ENCODE data around the gene STEAP2.

The STEAP2 gene

DNA sequence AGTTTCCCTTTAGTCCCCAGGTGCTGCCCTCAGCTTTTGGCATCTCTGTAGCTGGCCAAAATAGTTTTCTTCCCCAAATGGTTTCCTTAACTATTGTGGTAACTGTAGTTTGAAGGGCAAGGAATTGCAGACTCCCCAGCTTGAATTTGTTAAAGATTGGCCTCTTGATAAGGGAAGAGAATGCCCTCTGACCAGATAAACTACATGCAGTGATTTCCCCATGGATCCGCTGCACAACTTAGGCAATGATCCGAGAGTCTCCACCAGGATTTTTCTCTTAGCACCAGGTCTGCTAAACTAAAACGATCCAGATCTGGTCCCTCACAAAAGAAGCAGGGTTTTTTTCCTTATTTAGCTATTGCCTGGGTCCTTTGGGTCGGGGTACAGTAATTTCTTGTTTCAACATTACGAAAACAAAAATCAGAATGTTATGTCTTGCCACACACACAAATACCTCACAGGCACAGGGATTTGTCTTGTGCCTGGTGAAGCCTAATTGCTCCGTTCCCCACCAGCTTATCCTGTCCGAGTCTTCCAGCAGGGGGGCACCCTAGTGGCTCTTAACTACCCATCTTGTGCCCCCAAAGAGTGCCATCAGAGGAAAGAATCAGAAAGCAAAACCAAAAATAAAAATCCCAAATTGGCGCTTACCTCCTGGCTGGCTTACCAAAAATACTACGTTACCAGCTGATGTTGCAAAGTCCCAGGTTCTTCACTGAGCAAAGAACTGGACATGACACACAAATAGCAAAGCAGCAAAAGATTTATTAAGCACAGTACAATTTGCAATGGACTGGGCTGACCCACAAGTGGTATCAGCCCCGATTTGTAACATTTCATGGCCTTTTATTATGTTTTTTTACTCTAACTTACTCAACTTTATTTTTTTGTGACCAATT, 16.4 kb upstream of the STEAP2 start:
- DNase-seq (ENCODE audit: low read depth): no peak

- DNase-seq (ENCODE audit: low read depth): no peak
These were observed 9.9 kb upstream of the STEAP2 start for GRCh38 chr7:90201500-90202195.

GRCh38 chr7:90207956-90208355, 3.6 kb upstream of the STEAP2 start:
- DNase-seq (ENCODE audit: low read depth): no peak

DNA sequence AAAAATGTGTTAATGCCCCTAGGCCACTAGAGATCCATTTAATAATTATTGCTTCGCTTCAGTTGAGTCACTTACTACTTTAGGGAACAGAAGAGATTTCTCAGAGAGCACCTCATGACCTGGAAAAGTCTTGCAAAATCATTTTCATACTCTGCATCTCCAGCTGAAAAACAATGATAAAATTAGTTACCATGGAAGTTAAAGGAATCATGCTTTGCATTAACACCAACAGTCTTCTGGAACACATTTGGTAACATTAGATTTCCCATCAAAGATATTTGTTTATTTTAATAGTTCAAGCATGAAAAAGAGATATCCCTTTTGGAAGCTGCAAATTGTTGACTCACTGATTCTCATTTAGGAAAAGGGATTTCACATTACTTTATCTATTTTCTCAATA, 1.8 kb upstream of the STEAP2 start:
- DNase-seq (ENCODE audit: low read depth): no peak

- no peak for DNase-seq (ENCODE audit: low read depth)
These were observed 1.1 kb upstream of the STEAP2 start for GRCh38 chr7:90210475-90210874.

DNA sequence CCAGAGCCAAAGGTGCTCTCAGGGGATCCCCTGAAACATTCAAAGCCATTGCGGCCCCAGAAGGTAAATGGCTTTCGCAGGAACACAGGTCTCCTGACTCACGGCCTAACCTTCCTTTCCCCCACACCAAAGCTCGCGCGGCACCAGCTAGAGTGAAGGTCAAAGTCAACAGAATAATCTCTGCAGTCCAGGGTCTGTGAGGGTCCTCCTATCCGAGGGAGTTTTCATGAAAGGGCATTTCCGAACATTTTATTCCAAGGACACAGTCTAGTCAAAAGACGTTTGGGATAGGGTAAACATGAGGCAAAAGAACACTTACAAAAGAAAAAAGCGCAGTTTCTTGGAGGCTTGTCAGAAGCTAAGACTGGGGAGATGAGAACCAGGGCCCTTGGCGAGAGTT, 559 bp upstream of the STEAP2 start:
- DNase-seq (ENCODE audit: low read depth): no peak

GRCh38 chr7:90212149-90212495, 582 bp downstream of the STEAP2 start:
- no peak for DNase-seq (ENCODE audit: low read depth)

DNA sequence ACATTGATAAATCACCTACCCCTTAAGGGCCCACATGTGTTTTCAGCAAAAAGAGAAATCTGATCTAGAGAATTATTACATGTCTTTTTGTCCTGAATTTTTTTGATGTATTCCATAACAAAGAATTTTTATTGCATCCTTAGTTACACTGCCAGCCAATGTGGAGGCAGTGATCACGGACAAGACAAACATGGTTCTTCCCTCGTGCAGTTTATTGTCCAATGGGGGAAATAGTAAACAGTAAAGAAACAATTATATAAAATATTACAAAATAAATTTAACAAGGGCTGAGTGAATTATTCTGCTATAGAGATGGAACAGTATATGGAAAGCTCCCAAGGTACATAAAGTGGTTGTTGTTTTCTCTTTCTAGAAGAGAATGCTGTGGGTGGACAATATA, 2.0 kb downstream of the STEAP2 start:
- DNase-seq (ENCODE audit: low read depth): no peak

DNA sequence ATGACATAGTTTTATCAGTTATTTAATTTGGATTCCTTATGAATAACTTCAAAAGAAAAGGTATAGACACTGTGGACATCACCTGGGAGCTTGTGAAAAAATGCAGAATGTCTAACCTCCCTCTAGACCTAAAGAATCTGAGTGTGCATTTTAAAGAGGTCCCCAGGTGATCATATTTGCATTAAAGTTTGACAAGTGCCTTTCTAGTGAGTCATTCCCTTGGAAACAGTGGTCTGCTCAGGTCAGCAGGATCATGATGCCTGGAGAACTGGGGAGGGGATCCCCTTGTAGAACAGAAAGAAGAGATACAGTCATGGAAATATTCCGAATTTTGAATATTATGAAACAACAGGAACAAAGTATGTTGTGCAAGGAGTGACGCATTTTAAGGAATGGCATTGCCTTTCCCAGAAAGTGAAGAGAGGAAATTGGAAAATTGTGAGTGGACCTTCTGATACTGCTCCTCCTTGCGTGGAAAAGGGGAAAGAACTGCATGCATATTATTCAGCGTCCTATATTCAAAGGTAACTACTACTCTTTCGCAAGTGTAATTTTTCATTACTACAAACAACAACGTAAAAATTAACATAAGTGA, 4.6 kb downstream of the STEAP2 start:
- no peak for DNase-seq (ENCODE audit: low read depth)

GRCh38 chr7:90216771-90217170, 5.2 kb downstream of the STEAP2 start:
- DNase-seq (ENCODE audit: low read depth): no peak

DNA sequence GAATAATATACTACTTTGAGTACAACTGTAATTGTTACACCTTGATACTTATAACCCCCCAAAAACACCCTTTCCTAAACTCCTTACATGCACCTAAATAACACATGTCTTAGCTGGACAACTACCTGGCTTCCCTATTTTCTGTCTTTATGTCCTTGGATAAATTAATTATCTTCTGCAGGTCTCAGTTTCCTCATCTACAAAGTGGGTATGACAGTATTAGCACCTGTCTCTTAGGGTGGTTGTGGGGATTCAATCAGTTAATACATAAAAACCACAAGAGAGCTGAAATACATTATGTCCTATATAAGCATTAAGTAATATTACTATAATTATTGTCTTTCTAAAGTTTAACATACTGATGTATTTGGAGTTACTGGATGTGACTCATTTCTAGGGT, 10.8 kb downstream of the STEAP2 start:
- no peak for DNase-seq (ENCODE audit: low read depth)

DNA sequence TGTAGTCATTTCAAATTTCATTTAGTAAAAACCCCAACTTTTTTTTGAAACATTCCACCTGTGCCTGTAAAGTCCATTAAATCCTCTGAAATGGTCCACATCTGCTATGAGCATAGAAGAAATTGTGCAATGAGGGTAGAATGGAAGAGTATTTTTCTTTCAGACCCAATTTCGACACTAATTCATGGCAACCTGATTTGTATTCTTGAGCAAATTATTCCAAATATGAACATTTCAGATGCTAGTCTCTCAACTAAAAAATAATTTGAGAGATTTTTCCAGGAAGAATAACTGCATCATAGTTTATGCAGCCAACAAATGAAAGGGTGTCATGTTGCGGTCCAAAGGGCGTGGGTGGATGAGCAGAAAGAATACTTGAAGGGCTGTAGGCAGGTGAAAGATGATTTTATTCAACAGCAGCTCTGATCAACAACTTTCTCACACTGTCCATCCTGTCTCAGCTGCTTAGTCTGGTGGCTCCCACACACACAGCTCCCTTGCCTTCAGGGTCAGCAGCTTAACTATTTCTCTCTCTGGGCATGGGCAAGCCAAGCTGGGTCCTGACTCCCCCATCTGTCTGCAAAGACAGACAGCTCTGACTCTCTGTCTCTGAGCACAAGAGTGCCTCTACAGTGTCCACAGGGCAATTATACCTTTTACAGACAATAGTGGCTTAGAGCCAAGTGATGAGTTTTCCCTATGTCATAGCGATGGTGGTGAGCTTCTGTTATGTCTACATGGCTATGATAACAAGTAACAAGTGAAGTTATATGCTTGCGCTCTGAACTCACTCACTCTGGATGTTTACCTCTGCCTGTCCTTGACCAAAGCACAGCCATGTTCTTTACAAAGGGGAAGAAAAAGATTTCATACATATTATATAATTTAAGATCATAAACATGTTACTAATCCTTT, 11.5 kb downstream of the STEAP2 start:
- no peak for DNase-seq (ENCODE audit: low read depth)

GRCh38 chr7:90224195-90224594, 12.7 kb downstream of the STEAP2 start:
- DNase-seq (ENCODE audit: low read depth): no peak

DNA sequence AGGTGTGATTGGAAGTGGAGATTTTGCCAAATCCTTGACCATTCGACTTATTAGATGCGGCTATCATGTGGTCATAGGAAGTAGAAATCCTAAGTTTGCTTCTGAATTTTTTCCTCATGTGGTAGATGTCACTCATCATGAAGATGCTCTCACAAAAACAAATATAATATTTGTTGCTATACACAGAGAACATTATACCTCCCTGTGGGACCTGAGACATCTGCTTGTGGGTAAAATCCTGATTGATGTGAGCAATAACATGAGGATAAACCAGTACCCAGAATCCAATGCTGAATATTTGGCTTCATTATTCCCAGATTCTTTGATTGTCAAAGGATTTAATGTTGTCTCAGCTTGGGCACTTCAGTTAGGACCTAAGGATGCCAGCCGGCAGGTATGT, 13.6 kb downstream of the STEAP2 start:
- DNase-seq (ENCODE audit: low read depth): no peak

DNA sequence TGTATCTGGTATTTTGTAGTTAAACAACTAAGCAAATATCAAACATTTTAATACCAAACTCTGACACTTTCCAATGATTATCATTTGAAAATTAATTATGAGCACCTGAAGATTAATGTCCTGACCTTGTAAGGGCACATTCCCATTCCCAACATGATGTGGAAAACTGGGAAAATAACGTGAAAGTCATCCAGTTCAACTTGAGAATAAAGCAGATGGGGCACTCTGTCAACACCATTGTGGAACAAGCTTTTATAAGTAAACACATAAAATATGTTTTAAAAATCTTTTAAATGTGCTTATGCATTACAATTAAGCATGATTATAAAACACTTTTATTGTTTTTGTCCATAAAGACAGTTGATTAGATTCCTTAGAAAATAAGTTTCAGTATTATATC, 14.1 kb downstream of the STEAP2 start:
- DNase-seq (ENCODE audit: low read depth): no peak

DNA sequence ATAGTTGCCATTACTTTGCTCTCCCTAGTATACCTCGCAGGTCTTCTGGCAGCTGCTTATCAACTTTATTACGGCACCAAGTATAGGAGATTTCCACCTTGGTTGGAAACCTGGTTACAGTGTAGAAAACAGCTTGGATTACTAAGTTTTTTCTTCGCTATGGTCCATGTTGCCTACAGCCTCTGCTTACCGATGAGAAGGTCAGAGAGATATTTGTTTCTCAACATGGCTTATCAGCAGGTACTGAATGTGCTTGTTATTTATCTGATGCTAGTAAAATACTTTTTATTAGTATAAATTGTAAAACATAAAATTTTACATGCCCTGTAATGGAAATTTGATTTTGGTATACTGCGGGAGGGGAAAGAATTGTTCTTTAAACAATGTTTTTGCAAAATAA, 15.7 kb downstream of the STEAP2 start:
- no peak for DNase-seq (ENCODE audit: low read depth)

DNA sequence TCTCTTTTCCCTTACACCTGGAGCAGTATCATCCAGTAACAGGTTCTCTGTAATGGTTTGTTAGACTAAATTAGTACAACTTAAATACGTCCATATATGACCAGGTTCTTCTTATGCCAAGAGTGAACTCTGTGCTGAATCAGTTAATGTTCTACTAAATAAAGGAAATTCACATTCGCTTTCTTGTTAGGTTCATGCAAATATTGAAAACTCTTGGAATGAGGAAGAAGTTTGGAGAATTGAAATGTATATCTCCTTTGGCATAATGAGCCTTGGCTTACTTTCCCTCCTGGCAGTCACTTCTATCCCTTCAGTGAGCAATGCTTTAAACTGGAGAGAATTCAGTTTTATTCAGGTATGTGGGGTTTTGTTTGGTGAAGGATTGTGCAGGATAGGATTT, 18.1 kb downstream of the STEAP2 start:
- DNase-seq (ENCODE audit: low read depth): no peak

GRCh38 chr7:90230834-90231233, 19.3 kb downstream of the STEAP2 start:
- no peak for DNase-seq (ENCODE audit: low read depth)

DNA sequence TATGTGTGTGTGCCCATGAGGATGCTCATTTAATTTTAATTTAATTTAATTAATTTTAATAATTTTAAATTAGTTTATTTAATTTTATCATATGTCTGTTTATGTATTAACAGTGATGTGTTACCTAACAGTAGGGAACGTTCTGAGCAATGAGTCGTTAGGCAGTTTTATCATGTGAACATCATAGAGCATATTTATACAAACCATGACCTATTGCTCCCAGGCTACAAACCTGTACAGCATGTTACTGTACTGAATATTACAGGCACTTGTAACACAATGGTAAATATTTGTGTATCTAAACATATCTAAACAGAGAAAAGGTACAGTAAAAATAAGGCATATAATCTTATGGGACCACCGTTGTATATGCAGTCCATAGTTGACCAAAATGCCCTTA, 19.8 kb downstream of the STEAP2 start:
- DNase-seq (ENCODE audit: low read depth): no peak

GRCh38 chr7:90232430-90232829, 20.9 kb downstream of the STEAP2 start:
- DNase-seq (ENCODE audit: low read depth): no peak

DNA sequence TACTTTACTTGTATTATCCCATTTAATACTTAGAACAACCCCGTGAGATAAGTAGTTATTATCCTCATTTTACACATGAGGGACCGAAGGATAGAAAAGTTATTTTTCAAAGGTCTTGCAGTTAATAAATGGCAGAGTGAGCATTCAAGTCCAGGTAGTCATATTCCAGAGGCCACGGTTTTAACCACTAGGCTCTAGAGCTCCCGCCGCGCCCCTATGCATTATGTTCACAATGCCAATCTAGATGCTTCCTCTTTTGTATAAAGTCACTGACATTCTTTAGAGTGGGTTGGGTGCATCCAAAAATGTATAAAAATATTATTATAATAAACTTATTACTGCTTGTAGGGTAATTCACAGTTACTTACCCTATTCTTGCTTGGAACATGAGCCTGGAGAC, 22.0 kb downstream of the STEAP2 start:
- no peak for DNase-seq (ENCODE audit: low read depth)

DNA sequence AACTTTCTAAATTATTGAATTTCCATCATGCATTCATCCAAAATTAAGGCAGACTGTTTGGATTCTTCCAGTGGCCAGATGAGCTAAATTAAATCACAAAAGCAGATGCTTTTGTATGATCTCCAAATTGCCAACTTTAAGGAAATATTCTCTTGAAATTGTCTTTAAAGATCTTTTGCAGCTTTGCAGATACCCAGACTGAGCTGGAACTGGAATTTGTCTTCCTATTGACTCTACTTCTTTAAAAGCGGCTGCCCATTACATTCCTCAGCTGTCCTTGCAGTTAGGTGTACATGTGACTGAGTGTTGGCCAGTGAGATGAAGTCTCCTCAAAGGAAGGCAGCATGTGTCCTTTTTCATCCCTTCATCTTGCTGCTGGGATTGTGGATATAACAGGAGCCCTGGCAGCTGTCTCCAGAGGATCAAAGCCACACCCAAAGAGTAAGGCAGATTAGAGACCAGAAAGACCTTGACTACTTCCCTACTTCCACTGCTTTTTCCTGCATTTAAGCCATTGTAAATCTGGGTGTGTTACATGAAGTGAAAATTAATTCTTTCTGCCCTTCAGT, 25.3 kb downstream of the STEAP2 start:
- no peak for DNase-seq (ENCODE audit: low read depth)

Data from activated T-cell treated with anti-CD3 and anti-CD28 coated beads for 48 hours (primary cell).